Liver (tissue), 3 donors: ENCODE data around the gene UBXN11.

ENCODE experiments used
- EGR1 ChIP-seq, 2 donors: IDR thresholded peaks; 2 replicates each; pipeline ENCODE4 v1.6.1; 2016 to 2018; ENCODE audit warnings: antibody characterized with exemption in 2 of 2, low read depth in 2 of 2
- RAD21 ChIP-seq, 2 donors: IDR thresholded peaks; 2 replicates each; pipeline ENCODE4 v1.6.1; 2016; ENCODE audit warnings: antibody characterized with exemption in 2 of 2, mild to moderate bottlenecking in 2 of 2
- SP1 ChIP-seq: IDR thresholded peaks from 2 replicates; pipeline ENCODE4 v1.6.1; 2018; ENCODE audit warnings: antibody characterized with exemption, mild to moderate bottlenecking
- YY1 ChIP-seq: IDR thresholded peaks from 2 replicates; pipeline ENCODE4 v1.6.1; 2016; ENCODE audit warnings: antibody characterized with exemption, mild to moderate bottlenecking
- TF ChIP-seq, protein P1 (sequence below): fragments of 150-350 bp; IDR thresholded peaks from 2 replicates; pipeline ENCODE4 v1.5.1; 2017; ENCODE audit warnings: improper control_type of control experiment, low read depth, low read length; ENCODE audit not compliant: missing input control
- TF ChIP-seq, protein P2 (sequence below): IDR thresholded peaks from 2 replicates; pipeline ENCODE4 v1.6.1; 2016; ENCODE audit warnings: antibody characterized with exemption
- TF ChIP-seq, protein P3 (sequence below): IDR thresholded peaks from 2 replicates; pipeline ENCODE4 v1.6.1; 2016; ENCODE audit warnings: antibody characterized with exemption
- TF ChIP-seq, protein P4 (sequence below): IDR thresholded peaks from 2 replicates; pipeline ENCODE4 v1.6.1; 2016; ENCODE audit warnings: antibody characterized with exemption, mild to moderate bottlenecking
- donor health status: healthy.
- donor health status: healthy.

DNA sequence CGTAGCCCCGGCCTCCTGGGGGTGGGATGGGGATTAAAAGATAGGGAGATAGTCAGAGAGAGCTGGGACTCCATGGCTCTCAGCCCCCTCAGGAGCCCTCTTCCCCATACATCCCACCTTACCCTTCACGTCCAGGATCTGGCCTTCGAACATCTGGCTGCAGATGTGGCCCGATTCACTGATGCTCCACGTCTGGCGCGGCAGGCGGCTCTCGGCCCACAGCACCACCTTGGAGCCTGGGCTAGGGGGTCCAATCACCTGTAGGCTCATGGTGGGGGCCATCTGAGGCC, 15.6 kb upstream of the UBXN11 start:
- TF ChIP-seq SP1 (no peak), YY1 (no peak), RAD21 (IDR thresholded peaks at IDR 0.05) (no peak), EGR1 (IDR thresholded peaks at IDR 0.05; ENCODE audit: low read depth in 2 of 2) (no peak)
- TF ChIP-seq, protein P1, sequence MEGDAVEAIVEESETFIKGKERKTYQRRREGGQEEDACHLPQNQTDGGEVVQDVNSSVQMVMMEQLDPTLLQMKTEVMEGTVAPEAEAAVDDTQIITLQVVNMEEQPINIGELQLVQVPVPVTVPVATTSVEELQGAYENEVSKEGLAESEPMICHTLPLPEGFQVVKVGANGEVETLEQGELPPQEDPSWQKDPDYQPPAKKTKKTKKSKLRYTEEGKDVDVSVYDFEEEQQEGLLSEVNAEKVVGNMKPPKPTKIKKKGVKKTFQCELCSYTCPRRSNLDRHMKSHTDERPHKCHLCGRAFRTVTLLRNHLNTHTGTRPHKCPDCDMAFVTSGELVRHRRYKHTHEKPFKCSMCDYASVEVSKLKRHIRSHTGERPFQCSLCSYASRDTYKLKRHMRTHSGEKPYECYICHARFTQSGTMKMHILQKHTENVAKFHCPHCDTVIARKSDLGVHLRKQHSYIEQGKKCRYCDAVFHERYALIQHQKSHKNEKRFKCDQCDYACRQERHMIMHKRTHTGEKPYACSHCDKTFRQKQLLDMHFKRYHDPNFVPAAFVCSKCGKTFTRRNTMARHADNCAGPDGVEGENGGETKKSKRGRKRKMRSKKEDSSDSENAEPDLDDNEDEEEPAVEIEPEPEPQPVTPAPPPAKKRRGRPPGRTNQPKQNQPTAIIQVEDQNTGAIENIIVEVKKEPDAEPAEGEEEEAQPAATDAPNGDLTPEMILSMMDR, result no peak
- TF ChIP-seq, protein P2, sequence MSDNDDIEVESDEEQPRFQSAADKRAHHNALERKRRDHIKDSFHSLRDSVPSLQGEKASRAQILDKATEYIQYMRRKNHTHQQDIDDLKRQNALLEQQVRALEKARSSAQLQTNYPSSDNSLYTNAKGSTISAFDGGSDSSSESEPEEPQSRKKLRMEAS, result no peak
- TF ChIP-seq, protein P3, sequence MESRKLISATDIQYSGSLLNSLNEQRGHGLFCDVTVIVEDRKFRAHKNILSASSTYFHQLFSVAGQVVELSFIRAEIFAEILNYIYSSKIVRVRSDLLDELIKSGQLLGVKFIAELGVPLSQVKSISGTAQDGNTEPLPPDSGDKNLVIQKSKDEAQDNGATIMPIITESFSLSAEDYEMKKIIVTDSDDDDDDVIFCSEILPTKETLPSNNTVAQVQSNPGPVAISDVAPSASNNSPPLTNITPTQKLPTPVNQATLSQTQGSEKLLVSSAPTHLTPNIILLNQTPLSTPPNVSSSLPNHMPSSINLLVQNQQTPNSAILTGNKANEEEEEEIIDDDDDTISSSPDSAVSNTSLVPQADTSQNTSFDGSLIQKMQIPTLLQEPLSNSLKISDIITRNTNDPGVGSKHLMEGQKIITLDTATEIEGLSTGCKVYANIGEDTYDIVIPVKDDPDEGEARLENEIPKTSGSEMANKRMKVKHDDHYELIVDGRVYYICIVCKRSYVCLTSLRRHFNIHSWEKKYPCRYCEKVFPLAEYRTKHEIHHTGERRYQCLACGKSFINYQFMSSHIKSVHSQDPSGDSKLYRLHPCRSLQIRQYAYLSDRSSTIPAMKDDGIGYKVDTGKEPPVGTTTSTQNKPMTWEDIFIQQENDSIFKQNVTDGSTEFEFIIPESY, result no peak
- TF ChIP-seq, protein P4, sequence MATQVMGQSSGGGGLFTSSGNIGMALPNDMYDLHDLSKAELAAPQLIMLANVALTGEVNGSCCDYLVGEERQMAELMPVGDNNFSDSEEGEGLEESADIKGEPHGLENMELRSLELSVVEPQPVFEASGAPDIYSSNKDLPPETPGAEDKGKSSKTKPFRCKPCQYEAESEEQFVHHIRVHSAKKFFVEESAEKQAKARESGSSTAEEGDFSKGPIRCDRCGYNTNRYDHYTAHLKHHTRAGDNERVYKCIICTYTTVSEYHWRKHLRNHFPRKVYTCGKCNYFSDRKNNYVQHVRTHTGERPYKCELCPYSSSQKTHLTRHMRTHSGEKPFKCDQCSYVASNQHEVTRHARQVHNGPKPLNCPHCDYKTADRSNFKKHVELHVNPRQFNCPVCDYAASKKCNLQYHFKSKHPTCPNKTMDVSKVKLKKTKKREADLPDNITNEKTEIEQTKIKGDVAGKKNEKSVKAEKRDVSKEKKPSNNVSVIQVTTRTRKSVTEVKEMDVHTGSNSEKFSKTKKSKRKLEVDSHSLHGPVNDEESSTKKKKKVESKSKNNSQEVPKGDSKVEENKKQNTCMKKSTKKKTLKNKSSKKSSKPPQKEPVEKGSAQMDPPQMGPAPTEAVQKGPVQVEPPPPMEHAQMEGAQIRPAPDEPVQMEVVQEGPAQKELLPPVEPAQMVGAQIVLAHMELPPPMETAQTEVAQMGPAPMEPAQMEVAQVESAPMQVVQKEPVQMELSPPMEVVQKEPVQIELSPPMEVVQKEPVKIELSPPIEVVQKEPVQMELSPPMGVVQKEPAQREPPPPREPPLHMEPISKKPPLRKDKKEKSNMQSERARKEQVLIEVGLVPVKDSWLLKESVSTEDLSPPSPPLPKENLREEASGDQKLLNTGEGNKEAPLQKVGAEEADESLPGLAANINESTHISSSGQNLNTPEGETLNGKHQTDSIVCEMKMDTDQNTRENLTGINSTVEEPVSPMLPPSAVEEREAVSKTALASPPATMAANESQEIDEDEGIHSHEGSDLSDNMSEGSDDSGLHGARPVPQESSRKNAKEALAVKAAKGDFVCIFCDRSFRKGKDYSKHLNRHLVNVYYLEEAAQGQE, result no peak
